ENCODE results near the gene SLC16A1. TPM values are rescaled to one million over a fixed set of nuclear protein-coding genes. Genes with fewer than 3 reads are reported as not detected.

The SLC16A1 gene
- total and polyA plus RNA-seq, 2 of the 8 experiments (the other 6 are each of a cell fraction or from before 2014, with no cell fraction given): 435 to 545 TPM

DNA sequence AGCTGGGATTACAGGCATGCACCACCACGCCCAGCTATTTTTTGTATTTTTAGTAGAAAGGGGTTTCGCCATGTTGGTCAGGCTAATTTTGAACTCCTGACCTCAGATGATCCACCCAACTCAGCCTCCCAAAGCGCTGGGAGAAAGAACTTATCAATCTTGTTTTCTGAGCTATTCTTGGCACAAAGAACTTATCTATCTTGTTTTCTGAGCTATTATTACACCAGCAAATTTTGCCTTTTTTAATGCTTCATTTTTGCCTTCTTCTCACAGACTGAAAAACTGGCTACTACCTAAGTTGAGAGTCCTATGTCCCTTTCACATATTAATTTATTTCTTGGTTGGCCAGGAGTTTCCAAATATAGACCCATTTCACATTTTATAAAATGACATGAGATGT, 9.3 kb downstream of the SLC16A1 start (continued):
- TF ChIP-seq, protein P1, sequence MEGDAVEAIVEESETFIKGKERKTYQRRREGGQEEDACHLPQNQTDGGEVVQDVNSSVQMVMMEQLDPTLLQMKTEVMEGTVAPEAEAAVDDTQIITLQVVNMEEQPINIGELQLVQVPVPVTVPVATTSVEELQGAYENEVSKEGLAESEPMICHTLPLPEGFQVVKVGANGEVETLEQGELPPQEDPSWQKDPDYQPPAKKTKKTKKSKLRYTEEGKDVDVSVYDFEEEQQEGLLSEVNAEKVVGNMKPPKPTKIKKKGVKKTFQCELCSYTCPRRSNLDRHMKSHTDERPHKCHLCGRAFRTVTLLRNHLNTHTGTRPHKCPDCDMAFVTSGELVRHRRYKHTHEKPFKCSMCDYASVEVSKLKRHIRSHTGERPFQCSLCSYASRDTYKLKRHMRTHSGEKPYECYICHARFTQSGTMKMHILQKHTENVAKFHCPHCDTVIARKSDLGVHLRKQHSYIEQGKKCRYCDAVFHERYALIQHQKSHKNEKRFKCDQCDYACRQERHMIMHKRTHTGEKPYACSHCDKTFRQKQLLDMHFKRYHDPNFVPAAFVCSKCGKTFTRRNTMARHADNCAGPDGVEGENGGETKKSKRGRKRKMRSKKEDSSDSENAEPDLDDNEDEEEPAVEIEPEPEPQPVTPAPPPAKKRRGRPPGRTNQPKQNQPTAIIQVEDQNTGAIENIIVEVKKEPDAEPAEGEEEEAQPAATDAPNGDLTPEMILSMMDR (IDR thresholded peaks at IDR 0.05; ENCODE audit: control extremely low read depth in 1 of 3, insufficient read depth in 1 of 3, low read depth in 1 of 3, low read length in 3 of 3): no peak
- TF ChIP-seq BACH1 (IDR thresholded peaks at IDR 0.05; ENCODE audit: low read length) (no peak), JUND (IDR thresholded peaks at IDR 0.05; ENCODE audit: low read length) (no peak), MAFK (IDR thresholded peaks at IDR 0.05; ENCODE audit: low read depth, low read length) (no peak), TBP (IDR thresholded peaks at IDR 0.05; ENCODE audit: low read depth, low read length) (no peak)
- TF ChIP-seq, protein P2, sequence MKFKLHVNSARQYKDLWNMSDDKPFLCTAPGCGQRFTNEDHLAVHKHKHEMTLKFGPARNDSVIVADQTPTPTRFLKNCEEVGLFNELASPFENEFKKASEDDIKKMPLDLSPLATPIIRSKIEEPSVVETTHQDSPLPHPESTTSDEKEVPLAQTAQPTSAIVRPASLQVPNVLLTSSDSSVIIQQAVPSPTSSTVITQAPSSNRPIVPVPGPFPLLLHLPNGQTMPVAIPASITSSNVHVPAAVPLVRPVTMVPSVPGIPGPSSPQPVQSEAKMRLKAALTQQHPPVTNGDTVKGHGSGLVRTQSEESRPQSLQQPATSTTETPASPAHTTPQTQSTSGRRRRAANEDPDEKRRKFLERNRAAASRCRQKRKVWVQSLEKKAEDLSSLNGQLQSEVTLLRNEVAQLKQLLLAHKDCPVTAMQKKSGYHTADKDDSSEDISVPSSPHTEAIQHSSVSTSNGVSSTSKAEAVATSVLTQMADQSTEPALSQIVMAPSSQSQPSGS (IDR thresholded peaks at IDR 0.05; ENCODE audit: low read length): no peak

All from H1 (cell line).